ENCODE results near the gene HEPN1.

The HEPN1 gene

GRCh38 chr11:124890151-124890550 is 28.9 kb upstream of the HEPN1 start:
- in situ Hi-C loops (cut with HindIII; ENCODE audit: low sequenced_read_pairs): no loop called here
- DNase-seq (ENCODE audit: low read depth, low spot score): no peak
- no peak for TF ChIP-seq CTCF (IDR thresholded peaks at IDR 0.05; ENCODE audit: low read depth, low read length)
- H3K4me3 ChIP-seq (ENCODE audit: low read depth, low read length): no peak overlapping the region

GRCh38 chr11:124890683-124891372 is 28.2 kb upstream of the HEPN1 start:
- H3K4me3 ChIP-seq (ENCODE audit: low read depth, low read length): no peak overlapping the region
- no peak for DNase-seq (ENCODE audit: low read depth, low spot score)
- TF ChIP-seq CTCF (IDR thresholded peaks at IDR 0.05; ENCODE audit: low read depth, low read length): no peak
- in situ Hi-C loops (cut with HindIII; ENCODE audit: low sequenced_read_pairs): no loop called here

- in situ Hi-C loops (cut with HindIII; ENCODE audit: low sequenced_read_pairs): no loop called here
- no peak for TF ChIP-seq CTCF (IDR thresholded peaks at IDR 0.05; ENCODE audit: low read depth, low read length)
- H3K4me3 ChIP-seq (ENCODE audit: low read depth, low read length): no peak overlapping the region
- DNase-seq (ENCODE audit: low read depth, low spot score): no peak
Measured at GRCh38 chr11:124891373-124891861, 27.6 kb upstream of the HEPN1 start.

GRCh38 chr11:124892146-124892545 is 26.9 kb upstream of the HEPN1 start:
- TF ChIP-seq CTCF (IDR thresholded peaks at IDR 0.05; ENCODE audit: low read depth, low read length): no peak
- DNase-seq (ENCODE audit: low read depth, low spot score): no peak
- H3K4me3 ChIP-seq (ENCODE audit: low read depth, low read length): no peak overlapping the region
- in situ Hi-C loops (cut with HindIII; ENCODE audit: low sequenced_read_pairs): no loop called here

GRCh38 chr11:124892750-124893454 is 26.1 kb upstream of the HEPN1 start:
- H3K4me3 ChIP-seq (ENCODE audit: low read depth, low read length): no peak overlapping the region
- in situ Hi-C loops (cut with HindIII; ENCODE audit: low sequenced_read_pairs): no loop called here
- DNase-seq (ENCODE audit: low read depth, low spot score): no peak
- no peak for TF ChIP-seq CTCF (IDR thresholded peaks at IDR 0.05; ENCODE audit: low read depth, low read length)

- H3K4me3 ChIP-seq (ENCODE audit: low read depth, low read length): no peak overlapping the region
- no peak for DNase-seq (ENCODE audit: low read depth, low spot score)
- in situ Hi-C loops (cut with HindIII; ENCODE audit: low sequenced_read_pairs): no loop called here
- no peak for TF ChIP-seq CTCF (IDR thresholded peaks at IDR 0.05; ENCODE audit: low read depth, low read length)
Measured at GRCh38 chr11:124893781-124894401, 25.2 kb upstream of the HEPN1 start.
